ENCODE measurements around the gene ZNF552.

- no peak for TF ChIP-seq CTCF (IDR thresholded peaks at IDR 0.05)
- TF ChIP-seq ZFX (IDR thresholded peaks at IDR 0.05; ENCODE audit: borderline replicate concordance), result no peak
Observed at GRCh38 chr19:57788114-57788692, 26.5 kb downstream of the ZNF552 start.

Data from 22Rv1 (cell line).